Measurements from ENCODE around the gene WWOX.

GRCh38 chr16:78326731-78327130 is 227.3 kb downstream of the WWOX start:
- no peak for TF ChIP-seq CTCF (IDR thresholded peaks at IDR 0.05)
- no peak for TF ChIP-seq POLR2A (IDR thresholded peaks at IDR 0.05)

All from thyroid gland (tissue), 4 donors.